IMR-90 (cell line): Measurements from ENCODE around the gene CCDC136. TPM values are rescaled to one million over a fixed set of nuclear protein-coding genes. Genes with fewer than 3 reads are reported as not detected.
A peak's percentile ranks its signal among the peaks of the same experiment; 100 is the strongest.

ENCODE experiments used
- ATAC-seq: fragments of 200-7000 bp; cut with Tn5 transposase; 2 replicates; pipeline ENCODE4 v1.9.1; 2020; ENCODE audit warnings: low read depth, mild to moderate bottlenecking, moderate library complexity
- BruUV-seq: library from RNA; stranded (reverse); fragments of 400-500 nt; replicated peaks from 2 replicates; lab custom pipeline; 2021; lab: Mats Ljungman, UMichigan
- CTCF ChIA-PET: fragments of 300-600 bp; formaldehyde crosslinking; extraction: SDS; loops from one replicate; lab custom pipeline; 2021; ENCODE audit warnings: antibody characterized with exemption; lab: Yijun Ruan, JAX
- POLR2A ChIA-PET: fragments of 300-600 bp; sonication (Branson Sonifier 250); formaldehyde crosslinking; loops from one replicate; lab custom pipeline; 2022; ENCODE audit warnings: antibody characterized with exemption; ENCODE audit not compliant: unreplicated experiment; lab: Charles Lee
- DNase-seq: peaks from one replicate; pipeline ENCODE4 v3.0.0; 2013
- H2AFZ ChIP-seq: replicated peaks from 2 replicates; pipeline ENCODE3; 2013; ENCODE audit warnings: low read length, mild to moderate bottlenecking; ENCODE audit not compliant: poor library complexity
- H2AK5ac ChIP-seq: 2 replicates; pipeline ENCODE4 v1.6.1; 2013; ENCODE audit warnings: low read depth, low read length, inconsistent platforms
- H2AK9ac ChIP-seq: replicated peaks from 2 replicates; pipeline ENCODE3; 2013; ENCODE audit warnings: mild to moderate bottlenecking, low read depth, low read length, moderate library complexity; ENCODE audit not compliant: poor library complexity
- H2BK120ac ChIP-seq: 2 replicates; pipeline ENCODE4 v1.6.1; 2013; ENCODE audit warnings: low read depth, low read length, inconsistent platforms
- H2BK15ac ChIP-seq: 3 replicates; pipeline ENCODE4 v1.6.1; 2013; ENCODE audit warnings: low read depth, low read length, inconsistent platforms
- H2BK20ac ChIP-seq: 2 replicates; pipeline ENCODE4 v1.6.1; 2013; ENCODE audit warnings: low read depth, mild to moderate bottlenecking, inconsistent platforms, low read length, moderate library complexity
- H2BK5ac ChIP-seq: 2 replicates; pipeline ENCODE4 v1.6.1; 2013; ENCODE audit warnings: mild to moderate bottlenecking, low read depth, low read length, inconsistent platforms; ENCODE audit not compliant: poor library complexity, severe bottlenecking
- H3K14ac ChIP-seq: replicated peaks from 2 replicates; pipeline ENCODE4 v1.6.1; 2013; ENCODE audit warnings: low read depth, low read length, inconsistent platforms
- H3K18ac ChIP-seq: 2 replicates; pipeline ENCODE4 v1.6.1; 2013; ENCODE audit warnings: low read depth, low read length, control low read depth
- H3K23ac ChIP-seq: 2 replicates; pipeline ENCODE4 v1.6.1; 2013; ENCODE audit warnings: low read depth, low read length, inconsistent platforms
- H3K27ac ChIP-seq: 2 replicates; pipeline ENCODE4 v1.5.1; 2013; ENCODE audit warnings: mild to moderate bottlenecking, control low read depth, low read length; ENCODE audit not compliant: insufficient read depth
- H3K27me3 ChIP-seq: 2 replicates; pipeline ENCODE4 v1.6.1; 2013; ENCODE audit warnings: low read length; ENCODE audit not compliant: control insufficient read depth, insufficient read depth
- H3K36me3 ChIP-seq: 2 replicates; pipeline ENCODE4 v1.6.1; 2013; ENCODE audit warnings: low read length, mixed read lengths; ENCODE audit not compliant: control insufficient read depth, insufficient read depth
- H3K4ac ChIP-seq: 2 replicates; pipeline ENCODE4 v1.6.1; 2013; ENCODE audit warnings: low read depth, low read length, inconsistent platforms
- H3K4me1 ChIP-seq: 2 replicates; pipeline ENCODE4 v1.6.1; 2013; ENCODE audit warnings: low read length, mixed read lengths; ENCODE audit not compliant: control insufficient read depth, insufficient read depth
- H3K4me2 ChIP-seq: 2 replicates; pipeline ENCODE4 v1.6.1; 2013; ENCODE audit warnings: low read depth, mild to moderate bottlenecking, control low read depth, low read length, moderate library complexity
- H3K4me3 ChIP-seq: 2 replicates; pipeline ENCODE4 v1.5.1; 2013; ENCODE audit warnings: low read depth, mild to moderate bottlenecking, control low read depth, low read length, moderate library complexity; ENCODE audit not compliant: insufficient read depth
- H3K56ac ChIP-seq: 2 replicates; pipeline ENCODE4 v1.6.1; 2013; ENCODE audit warnings: low read length, inconsistent platforms; ENCODE audit not compliant: insufficient read depth; ENCODE audit errors: extremely low read depth
- H3K79me1 ChIP-seq, 2 experiments: 2 replicates each; pipeline ENCODE4 v1.6.1; 2013; ENCODE audit warnings: low read length in 2 of 2, inconsistent platforms in 1 of 2, low read depth in 1 of 2
- H3K9ac ChIP-seq: 2 replicates; pipeline ENCODE4 v1.6.1; 2013; ENCODE audit warnings: low read depth, low read length, control low read depth
- H3K9me1 ChIP-seq: 2 replicates; pipeline ENCODE4 v1.6.1; 2013; ENCODE audit warnings: low read length, inconsistent platforms; ENCODE audit not compliant: insufficient read depth
- H3K9me3 ChIP-seq: 2 replicates; pipeline ENCODE4 v1.6.1; 2013; ENCODE audit warnings: low read length; ENCODE audit not compliant: control insufficient read depth, insufficient read depth
- H4K20me1 ChIP-seq: 2 replicates; pipeline ENCODE4 v1.6.1; 2013; ENCODE audit warnings: low read length, inconsistent platforms; ENCODE audit not compliant: insufficient read depth
- H4K5ac ChIP-seq: 2 replicates; pipeline ENCODE4 v1.6.1; 2013; ENCODE audit warnings: mild to moderate bottlenecking, low read depth, low read length, control low read depth
- H4K8ac ChIP-seq, 2 experiments: 2 replicates each; pipeline ENCODE4 v1.6.1; 2013; ENCODE audit warnings: low read depth in 2 of 2, low read length in 2 of 2, control low read depth in 1 of 2, inconsistent platforms in 1 of 2
- H4K91ac ChIP-seq: 2 replicates; pipeline ENCODE4 v1.6.1; 2013; ENCODE audit warnings: low read depth, low read length, inconsistent platforms; ENCODE audit not compliant: insufficient read depth
- CTCF ChIP-seq: conservative IDR thresholded peaks from 2 replicates; pipeline ENCODE4 v1.5.1; 2012; ENCODE audit warnings: mild to moderate bottlenecking, low read depth, low read length, improper control_type of control experiment
- MAFK ChIP-seq: IDR thresholded peaks from 2 replicates; pipeline ENCODE4 v1.6.1; 2012; ENCODE audit warnings: low read depth, low read length, improper control_type of control experiment
- RAD21 ChIP-seq: IDR thresholded peaks from 2 replicates; pipeline ENCODE4 v1.6.1; 2012; ENCODE audit warnings: low read length, improper control_type of control experiment
- SMC3 ChIP-seq: fragments of 150-350 bp; IDR thresholded peaks from 2 replicates; pipeline ENCODE4 v1.6.1; 2016; ENCODE audit warnings: low read depth, mild to moderate bottlenecking, antibody characterized with exemption, low read length, moderate library complexity
- WGBS, 2 experiments: methylation state at CpG; one replicate each; pipeline versions ENCODE4 v1.1.5 to v1.1.7; 2013; ENCODE audit warnings: missing lambda C conversion rate in 2 of 2; ENCODE audit not compliant: insufficient read length in 1 of 2; ENCODE audit errors: extremely low coverage in 2 of 2; 5-methylcytosine and 5-hydroxymethylcytosine counted together
- dilution Hi-C: fragments of 300-500 bp; cut with HindIII; formaldehyde crosslinking; loops from one replicate; pipeline ENCODE4 v1.14.3; 2018; ENCODE audit warnings: low sequenced_read_pairs; ENCODE audit not compliant: unreplicated experiment
- in situ Hi-C: fragments of 300-500 bp; cut with MboI; formaldehyde crosslinking; loops from 3 replicates; pipeline ENCODE4 v1.14.3; 2019; ENCODE audit warnings: low sequenced_read_pairs, inconsistent platforms, mixed read lengths
- intact Hi-C: fragments of 100-400 bp; cut with micrococcal nuclease; formaldehyde crosslinking; loops from 2 replicates; pipeline ENCODE4 v1.10.0; 2022
- polyA plus RNA-seq, 3 experiments: library from polyadenylated mRNA; depleted of rRNA; stranded (reverse); fragments of >200 nt; gene quantifications; 2 replicates each; pipeline ENCODE4 v1.2.3, GENCODE V29; 2012; ENCODE audit warnings: low replicate concordance in 1 of 3
- total RNA-seq: library from RNA; depleted of rRNA; stranded (reverse); fragments of >200 nt; gene quantifications from 2 replicates; pipeline ENCODE4 v1.2.3, GENCODE V29; 2012

Gene CCDC136
- total and polyA plus RNA-seq, 2 of the 4 experiments (the other 2 are of a cell fraction), result 7.7 to 18.0 TPM

GRCh38 chr7:128863433-128863989 is 71.7 kb downstream of the CCDC136 start:
- Histone ChIP-seq H4K20me1 (peaks cover 38% of the 10 kb centered on the region), H3K9ac (peak overlapping the region; percentile 88), H4K91ac (peak overlapping the region; percentile 1; the same call in 1 of the 2 replicates), H3K14ac (peak overlapping the region; percentile 92), H2BK20ac (no peak overlapping the region), H2BK15ac (no peak overlapping the region), H3K23ac (peak overlapping the region; percentile 87), H3K79me1 (peaks cover 11 to 16% of the 10 kb centered on the region in 2 experiments), H2BK5ac (peak overlapping the region; percentile 61), H2AK9ac (peak overlapping the region; percentile 93), H3K27me3 (no peaks in the 10 kb centered on the region; the same call in 1 of the 2 replicates), H4K5ac (no peak overlapping the region), H3K18ac (no peak overlapping the region), H4K8ac (peak overlapping the region; percentile 18 to 92; a peak in 3 of 4 replicates), H3K9me3 (no peaks in the 10 kb centered on the region), H3K36me3 (peaks cover 26% of the 10 kb centered on the region), H2AK5ac (peak overlapping the region; percentile 82), H3K9me1 (peaks cover 5% of the 10 kb centered on the region; the same call in 1 of the 2 replicates), H3K4me2 (peak overlapping the region; percentile 79), H3K4ac (peak overlapping the region; percentile 75), H3K27ac (peak overlapping the region; percentile 74), H3K4me1 (peaks cover 2% of the 10 kb centered on the region), H3K56ac (peak overlapping the region; percentile 75; the same call in 1 of the 2 replicates), H2BK120ac (peak overlapping the region; percentile 8; the same call in 1 of the 2 replicates), H2AFZ (peak overlapping the region; percentile 93), H3K4me3 (peak overlapping the region; percentile 66)
- WGBS, 2 experiments, result no CpG with 5 or more reads among the region's 6 CpGs
- peak; percentile 45 for TF ChIP-seq RAD21
- no peak for TF ChIP-seq MAFK
- peak; percentile 61 for TF ChIP-seq CTCF
- peak; percentile 50 for TF ChIP-seq SMC3
- intact Hi-C loops, result no loop called here
- ChIA-PET CTCF (interaction anchor here (0.7 to 2.0 kb wide), 3 partner anchors 17 to 63 kb away, joined by 3 to 5 read pairs (median 4); no protein-coding TSS in a partner anchor), POLR2A (interaction anchor here (1.1 kb wide), 1 partner anchor 36 kb away, joined by 3 read pairs; no protein-coding TSS in a partner anchor)
- in situ Hi-C loops, result no loop called here
- DNase-seq (peak; percentile 74), ATAC-seq (peak; percentile 46)
- BruUV-seq, result no TSS peak
- dilution Hi-C loops, result no loop called here
